Trophoblast cell (in vitro differentiated cells and primary cell): Measurements from ENCODE around the gene ZC3H7A.

Source experiments
- DNase-seq, 2 donors: peaks; one replicate each; pipeline ENCODE4 v3.0.0-alpha.2; 2016
- H2AFZ ChIP-seq: 2 replicates; pipeline ENCODE4 v1.6.1; 2013; ENCODE audit warnings: low read length, moderate library complexity, mild to moderate bottlenecking; ENCODE audit not compliant: insufficient read depth, poor library complexity
- H2AK5ac ChIP-seq: 2 replicates; pipeline ENCODE4 v1.6.1; 2013; ENCODE audit warnings: mild to moderate bottlenecking, low read length
- H2BK120ac ChIP-seq: 2 replicates; pipeline ENCODE4 v1.6.1; 2013; ENCODE audit warnings: low read length, mild to moderate bottlenecking, moderate library complexity; ENCODE audit not compliant: insufficient read depth, poor library complexity
- H2BK12ac ChIP-seq: 2 replicates; pipeline ENCODE4 v1.6.1; 2013; ENCODE audit warnings: mild to moderate bottlenecking, low read length, moderate library complexity
- H2BK5ac ChIP-seq: 2 replicates; pipeline ENCODE4 v1.6.1; 2013; ENCODE audit warnings: low read length, low read depth, moderate library complexity, mild to moderate bottlenecking; ENCODE audit not compliant: poor library complexity
- H3K14ac ChIP-seq: 2 replicates; pipeline ENCODE4 v1.6.1; 2013; ENCODE audit warnings: mild to moderate bottlenecking, low read length
- H3K18ac ChIP-seq: 2 replicates; pipeline ENCODE4 v1.6.1; 2013; ENCODE audit warnings: mild to moderate bottlenecking, low read length
- H3K23ac ChIP-seq: 2 replicates; pipeline ENCODE4 v1.6.1; 2013; ENCODE audit warnings: low read length
- H3K27ac ChIP-seq: 2 replicates; pipeline ENCODE4 v1.5.1; 2013; ENCODE audit warnings: low read depth, mild to moderate bottlenecking, inconsistent platforms, low read length, moderate library complexity
- H3K27me3 ChIP-seq: 2 replicates; pipeline ENCODE4 v1.6.1; 2013; ENCODE audit warnings: inconsistent platforms, mild to moderate bottlenecking, low read length, moderate library complexity; ENCODE audit not compliant: insufficient read depth
- H3K36me3 ChIP-seq, 2 experiments: 1 replicate in 1 of 2; 2 replicates in 1 of 2; pipeline ENCODE4 v1.6.1; 2013; ENCODE audit warnings: low read length in 2 of 2, mild to moderate bottlenecking in 2 of 2, moderate library complexity in 1 of 2; ENCODE audit not compliant: insufficient read depth in 2 of 2, control insufficient read depth in 1 of 2
- H3K4ac ChIP-seq: 2 replicates; pipeline ENCODE4 v1.6.1; 2013; ENCODE audit warnings: low read depth, mild to moderate bottlenecking, low read length, moderate library complexity
- H3K4me1 ChIP-seq, 2 experiments: 1 replicate in 1 of 2; 2 replicates in 1 of 2; pipeline ENCODE4 v1.6.1; 2013; ENCODE audit warnings: low read length in 2 of 2, mild to moderate bottlenecking in 2 of 2, moderate library complexity in 1 of 2; ENCODE audit not compliant: insufficient read depth in 2 of 2, control insufficient read depth in 1 of 2
- H3K4me2 ChIP-seq: 2 replicates; pipeline ENCODE4 v1.6.1; 2013; ENCODE audit warnings: inconsistent platforms, mild to moderate bottlenecking, low read length, moderate library complexity
- H3K4me3 ChIP-seq: 2 replicates; pipeline ENCODE4 v1.5.1; 2013; ENCODE audit warnings: mild to moderate bottlenecking, low read depth, low read length, inconsistent platforms
- H3K79me1 ChIP-seq: one replicate; pipeline ENCODE4 v1.6.1; 2013; ENCODE audit warnings: low read length
- H3K79me2 ChIP-seq: 2 replicates; pipeline ENCODE4 v1.6.1; 2013; ENCODE audit warnings: low read length, mild to moderate bottlenecking; ENCODE audit not compliant: control insufficient read depth, insufficient read depth, poor library complexity
- H3K9ac ChIP-seq: 2 replicates; pipeline ENCODE4 v1.6.1; 2013; ENCODE audit warnings: mild to moderate bottlenecking, low read length
- H3K9me3 ChIP-seq: 2 replicates; pipeline ENCODE4 v1.6.1; 2013; ENCODE audit warnings: low read depth, mild to moderate bottlenecking, control low read depth, inconsistent platforms, low read length; ENCODE audit not compliant: insufficient read depth
- H4K12ac ChIP-seq: 2 replicates; pipeline ENCODE4 v1.6.1; 2013; ENCODE audit warnings: low read depth, mild to moderate bottlenecking, low read length, moderate library complexity
- H4K8ac ChIP-seq: 2 replicates; pipeline ENCODE4 v1.6.1; 2013; ENCODE audit warnings: low read depth, mild to moderate bottlenecking, low read length, moderate library complexity
- H4K91ac ChIP-seq: one replicate; pipeline ENCODE4 v1.6.1; 2013; ENCODE audit warnings: low read depth, mild to moderate bottlenecking, low read length, moderate library complexity
- WGBS: extraction: QIAGEN DNeasy Blood & Tissue Kit; methylation state at CpG from one replicate; pipeline ENCODE4 v1.1.7; 2013; ENCODE audit warnings: missing lambda C conversion rate; ENCODE audit not compliant: insufficient read length, insufficient coverage; ENCODE audit errors: extremely low coverage; 5-methylcytosine and 5-hydroxymethylcytosine counted together

Gene ZC3H7A

GRCh38 chr16:11841026-11841425 is 44.0 kb upstream of the ZC3H7A start:
- H3K4me2 ChIP-seq, result no peak overlapping the region
- H4K91ac ChIP-seq, result no peak overlapping the region
- no peak overlapping the region for H2AFZ ChIP-seq
- H3K4ac ChIP-seq, result no peak overlapping the region
- H3K4me1 ChIP-seq, result peaks cover 5 to 9% of the 10 kb centered on the region in 2 experiments
- no peak overlapping the region for H3K23ac ChIP-seq
- peaks cover 51 to 77% of the 10 kb centered on the region in 2 experiments for H3K36me3 ChIP-seq
- no peaks in the 10 kb centered on the region for H3K79me2 ChIP-seq
- no peak overlapping the region for H2BK120ac ChIP-seq
- no peak overlapping the region for H2BK12ac ChIP-seq
- H3K27me3 ChIP-seq, result no peaks in the 10 kb centered on the region
- WGBS, result no CpG with 5 or more reads among the region's 7 CpGs
- H3K4me3 ChIP-seq, result no peak overlapping the region
- no peak overlapping the region for H3K9ac ChIP-seq
- H2BK5ac ChIP-seq, result no peak overlapping the region
- no peak overlapping the region for H4K8ac ChIP-seq
- no peaks in the 10 kb centered on the region for H3K9me3 ChIP-seq
- no peak overlapping the region for H3K18ac ChIP-seq
- no peak overlapping the region for H2AK5ac ChIP-seq
- DNase-seq, result no peak
- H3K79me1 ChIP-seq, result peaks cover 12% of the 10 kb centered on the region
- no peak overlapping the region for H3K14ac ChIP-seq
- no peak overlapping the region for H4K12ac ChIP-seq
- H3K27ac ChIP-seq, result no peak overlapping the region

GRCh38 chr16:11836650-11837244 is 39.7 kb upstream of the ZC3H7A start:
- no peak overlapping the region for H3K4ac ChIP-seq
- peaks cover 24 to 44% of the 10 kb centered on the region in 2 experiments for H3K36me3 ChIP-seq
- H4K12ac ChIP-seq, result no peak overlapping the region
- H3K9ac ChIP-seq, result no peak overlapping the region
- H4K91ac ChIP-seq, result peak overlapping the region; percentile 82
- H3K79me1 ChIP-seq, result peaks cover 24% of the 10 kb centered on the region
- H3K4me3 ChIP-seq, result no peak overlapping the region
- peak overlapping the region; percentile 68 for H2AK5ac ChIP-seq
- peak in 1 of 2 donors; percentile 51 for DNase-seq
- H3K4me2 ChIP-seq, result no peak overlapping the region
- no peak overlapping the region for H2AFZ ChIP-seq
- no peak overlapping the region for H4K8ac ChIP-seq
- H3K79me2 ChIP-seq, result peaks cover 7% of the 10 kb centered on the region
- peak overlapping the region; percentile 87 for H3K27ac ChIP-seq
- peak overlapping the region; percentile 87 for H2BK5ac ChIP-seq
- peak overlapping the region; percentile 83 for H2BK12ac ChIP-seq
- WGBS, result no CpG with 5 or more reads among the region's 7 CpGs
- no peaks in the 10 kb centered on the region for H3K27me3 ChIP-seq
- H3K23ac ChIP-seq, result no peak overlapping the region
- no peaks in the 10 kb centered on the region for H3K9me3 ChIP-seq
- H3K14ac ChIP-seq, result peak overlapping the region; percentile 38
- peak overlapping the region; percentile 48 for H3K18ac ChIP-seq
- H2BK120ac ChIP-seq, result peak overlapping the region; percentile 60
- H3K4me1 ChIP-seq, result peaks cover 13 to 18% of the 10 kb centered on the region in 2 experiments

GRCh38 chr16:11835891-11836649 is 39.0 kb upstream of the ZC3H7A start:
- peak; percentile 57 to 58 for DNase-seq
- H3K9me3 ChIP-seq, result no peaks in the 10 kb centered on the region

GRCh38 chr16:11835309-11835708 is 38.3 kb upstream of the ZC3H7A start:
- Histone ChIP-seq H3K36me3 (peaks cover 20 to 32% of the 10 kb centered on the region in 2 experiments), H3K9ac (no peak overlapping the region), H2AFZ (peak overlapping the region; percentile 32), H2BK5ac (peak overlapping the region; percentile 94), H4K91ac (peak overlapping the region; percentile 97), H3K14ac (peak overlapping the region; percentile 98), H2BK12ac (peak overlapping the region; percentile 97), H3K23ac (no peak overlapping the region), H4K8ac (peak overlapping the region; percentile 83), H2BK120ac (peak overlapping the region; percentile 95), H3K9me3 (no peaks in the 10 kb centered on the region), H3K27me3 (no peaks in the 10 kb centered on the region), H3K27ac (peak overlapping the region; percentile 99), H3K79me1 (peaks cover 24% of the 10 kb centered on the region), H2AK5ac (peak overlapping the region; percentile 61), H4K12ac (peak overlapping the region; percentile 23), H3K18ac (peak overlapping the region; percentile 73), H3K4me1 (peaks cover 13 to 18% of the 10 kb centered on the region in 2 experiments), H3K4me3 (no peak overlapping the region), H3K4ac (peak overlapping the region; percentile 42), H3K79me2 (peaks cover 7% of the 10 kb centered on the region), H3K4me2 (no peak overlapping the region)
- WGBS, result no CpG with 5 or more reads among the region's 4 CpGs
- no peak for DNase-seq

More at GRCh38 chr16:11835891-11836649, 39.0 kb upstream of the ZC3H7A start:
- Histone ChIP-seq H3K4me2 (no peak overlapping the region), H4K8ac (no peak overlapping the region), H3K9ac (no peak overlapping the region), H4K91ac (peak overlapping the region; percentile 50), H3K4me3 (no peak overlapping the region), H3K36me3 (peaks cover 23 to 38% of the 10 kb centered on the region in 2 experiments), H3K27ac (peak overlapping the region; percentile 87), H2BK120ac (no peak overlapping the region), H3K79me1 (peaks cover 24% of the 10 kb centered on the region), H3K14ac (peak overlapping the region; percentile 3), H3K18ac (no peak overlapping the region), H2AFZ (no peak overlapping the region), H2BK5ac (peak overlapping the region; percentile 75), H2BK12ac (peak overlapping the region; percentile 44), H4K12ac (no peak overlapping the region), H3K4me1 (peaks cover 13 to 18% of the 10 kb centered on the region in 2 experiments), H3K27me3 (no peaks in the 10 kb centered on the region), H2AK5ac (no peak overlapping the region), H3K79me2 (peaks cover 7% of the 10 kb centered on the region), H3K23ac (no peak overlapping the region), H3K4ac (no peak overlapping the region)
- WGBS, result no CpG with 5 or more reads among the region's 9 CpGs
